K562 (cell line): ENCODE data around the gene UBE2I. TPM values are rescaled to one million over a fixed set of nuclear protein-coding genes. Genes with fewer than 3 reads are reported as not detected.

ENCODE experiments used
- polyA plus RNA-seq, 8 experiments: library from polyadenylated mRNA; depleted of rRNA in 4 of 8; stranded (reverse) in 5 of 8; unstranded in 3 of 8; fragments of >200 nt; fragmentation: Nextera tagmentation in 2 of 8; fragmentation: Illumina TruSeq in 1 of 8; extraction: Ambion mirVana in 2 of 8; extraction: Trizol in 1 of 8; gene quantifications; 2 replicates each; pipeline versions ENCODE4 v1.2.1 to v1.2.3, GENCODE V29; 2011 to 2014; ENCODE audit warnings: inconsistent platforms in 1 of 8, missing spikeins in 1 of 8
- total RNA-seq, 7 experiments: library from RNA; depleted of rRNA in 6 of 7; stranded (reverse); fragments of >200 nt in 6 of 7; fragmentation: Illumina TruSeq in 2 of 7; extraction: Trizol in 2 of 7; gene quantifications; 2 replicates each; pipeline versions ENCODE4 v1.2.1 to v1.2.3, GENCODE V29; 2011 to 2021; ENCODE audit warnings: low replicate concordance in 1 of 7
- TF ChIP-seq, protein P1 (sequence below): fragments of 250-450 bp; sonication (Bioruptor Pico); IDR thresholded peaks from 2 replicates; pipeline ENCODE4 v1.9.0; 2021; ENCODE audit warnings: mild to moderate bottlenecking, inconsistent platforms
- TF ChIP-seq, protein P2 (sequence below): fragments of 250-450 bp; sonication (Bioruptor Pico); IDR thresholded peaks from 2 replicates; pipeline ENCODE4 v1.4.0; 2020; ENCODE audit warnings: mild to moderate bottlenecking, moderate library complexity

The UBE2I gene
- total and polyA plus RNA-seq, 9 of the 15 experiments (the other 6 are each of a cell fraction or from before 2014, with no cell fraction given): 36.6 to 254 (median 104) TPM

DNA sequence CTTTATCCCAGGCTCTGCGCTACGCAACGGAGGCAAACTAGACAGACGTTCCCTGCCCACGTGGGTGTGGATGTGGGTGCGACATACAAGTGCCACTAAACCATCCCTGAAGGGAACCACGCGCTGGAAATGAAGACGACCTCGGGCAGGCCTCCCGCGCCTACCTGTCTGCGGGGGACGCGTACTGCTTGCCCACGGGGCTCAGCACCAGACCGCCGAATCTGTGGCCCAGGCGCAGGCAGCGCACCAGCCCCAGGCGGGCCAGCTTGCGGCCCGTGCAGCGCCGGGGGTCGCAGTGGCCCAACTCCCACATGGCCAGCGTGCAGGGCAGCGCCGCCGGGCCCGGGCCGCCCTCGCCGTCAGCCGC is 41.8 kb downstream of the UBE2I start (continued):
- TF ChIP-seq, protein P1, sequence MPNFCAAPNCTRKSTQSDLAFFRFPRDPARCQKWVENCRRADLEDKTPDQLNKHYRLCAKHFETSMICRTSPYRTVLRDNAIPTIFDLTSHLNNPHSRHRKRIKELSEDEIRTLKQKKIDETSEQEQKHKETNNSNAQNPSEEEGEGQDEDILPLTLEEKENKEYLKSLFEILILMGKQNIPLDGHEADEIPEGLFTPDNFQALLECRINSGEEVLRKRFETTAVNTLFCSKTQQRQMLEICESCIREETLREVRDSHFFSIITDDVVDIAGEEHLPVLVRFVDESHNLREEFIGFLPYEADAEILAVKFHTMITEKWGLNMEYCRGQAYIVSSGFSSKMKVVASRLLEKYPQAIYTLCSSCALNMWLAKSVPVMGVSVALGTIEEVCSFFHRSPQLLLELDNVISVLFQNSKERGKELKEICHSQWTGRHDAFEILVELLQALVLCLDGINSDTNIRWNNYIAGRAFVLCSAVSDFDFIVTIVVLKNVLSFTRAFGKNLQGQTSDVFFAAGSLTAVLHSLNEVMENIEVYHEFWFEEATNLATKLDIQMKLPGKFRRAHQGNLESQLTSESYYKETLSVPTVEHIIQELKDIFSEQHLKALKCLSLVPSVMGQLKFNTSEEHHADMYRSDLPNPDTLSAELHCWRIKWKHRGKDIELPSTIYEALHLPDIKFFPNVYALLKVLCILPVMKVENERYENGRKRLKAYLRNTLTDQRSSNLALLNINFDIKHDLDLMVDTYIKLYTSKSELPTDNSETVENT (CRISPR knock-in tag): 0 out of 2 replicates have a peak, but pooled peaks have one; percentile 3
- TF ChIP-seq, protein P2, sequence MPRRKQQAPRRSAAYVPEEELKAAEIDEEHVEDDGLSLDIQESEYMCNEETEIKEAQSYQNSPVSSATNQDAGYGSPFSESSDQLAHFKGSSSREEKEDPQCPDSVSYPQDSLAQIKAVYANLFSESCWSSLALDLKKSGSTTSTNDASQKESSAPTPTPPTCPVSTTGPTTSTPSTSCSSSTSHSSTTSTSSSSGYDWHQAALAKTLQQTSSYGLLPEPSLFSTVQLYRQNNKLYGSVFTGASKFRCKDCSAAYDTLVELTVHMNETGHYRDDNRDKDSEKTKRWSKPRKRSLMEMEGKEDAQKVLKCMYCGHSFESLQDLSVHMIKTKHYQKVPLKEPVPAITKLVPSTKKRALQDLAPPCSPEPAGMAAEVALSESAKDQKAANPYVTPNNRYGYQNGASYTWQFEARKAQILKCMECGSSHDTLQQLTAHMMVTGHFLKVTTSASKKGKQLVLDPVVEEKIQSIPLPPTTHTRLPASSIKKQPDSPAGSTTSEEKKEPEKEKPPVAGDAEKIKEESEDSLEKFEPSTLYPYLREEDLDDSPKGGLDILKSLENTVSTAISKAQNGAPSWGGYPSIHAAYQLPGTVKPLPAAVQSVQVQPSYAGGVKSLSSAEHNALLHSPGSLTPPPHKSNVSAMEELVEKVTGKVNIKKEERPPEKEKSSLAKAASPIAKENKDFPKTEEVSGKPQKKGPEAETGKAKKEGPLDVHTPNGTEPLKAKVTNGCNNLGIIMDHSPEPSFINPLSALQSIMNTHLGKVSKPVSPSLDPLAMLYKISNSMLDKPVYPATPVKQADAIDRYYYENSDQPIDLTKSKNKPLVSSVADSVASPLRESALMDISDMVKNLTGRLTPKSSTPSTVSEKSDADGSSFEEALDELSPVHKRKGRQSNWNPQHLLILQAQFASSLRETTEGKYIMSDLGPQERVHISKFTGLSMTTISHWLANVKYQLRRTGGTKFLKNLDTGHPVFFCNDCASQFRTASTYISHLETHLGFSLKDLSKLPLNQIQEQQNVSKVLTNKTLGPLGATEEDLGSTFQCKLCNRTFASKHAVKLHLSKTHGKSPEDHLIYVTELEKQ: no peak
